ENCODE measurements around the gene PIP4K2C.
"Not testable (repeated sequence)": the region's sequence is repeated elsewhere in the genome, so short reads cannot be mapped to it uniquely, and the experiment has no call there.

The PIP4K2C gene

GRCh38 chr12:57616383-57617101, 25.6 kb downstream of the PIP4K2C start:
- Histone ChIP-seq H3K27me3 (ENCODE audit: insufficient read depth, poor library complexity, severe bottlenecking) (peaks cover 28% of the 10 kb centered on the region), H3K27ac (ENCODE audit: poor library complexity, severe bottlenecking) (no peak overlapping the region), H3K4me1 (ENCODE audit: insufficient read depth, poor library complexity, severe bottlenecking) (no peaks in the 10 kb centered on the region), H3K9me3 (ENCODE audit: severe bottlenecking) (no peaks in the 10 kb centered on the region), H3K4me3 (ENCODE audit: severe bottlenecking) (no peak overlapping the region), H3K36me3 (ENCODE audit: low read depth) (no peaks in the 10 kb centered on the region)
- no peak for TF ChIP-seq CTCF (IDR thresholded peaks at IDR 0.05; ENCODE audit: poor library complexity, severe bottlenecking)
- DNase-seq (ENCODE audit: low spot score), result peak; percentile 52
- 0 out of 3 replicates have a peak, but pooled peaks have one; percentile 8 for ATAC-seq (ENCODE audit: low read depth)

GRCh38 chr12:57617942-57618341, 26.9 kb downstream of the PIP4K2C start:
- Histone ChIP-seq H3K27ac (ENCODE audit: poor library complexity, severe bottlenecking) (no peak overlapping the region), H3K36me3 (ENCODE audit: low read depth) (no peaks in the 10 kb centered on the region), H3K27me3 (ENCODE audit: insufficient read depth, poor library complexity, severe bottlenecking) (peaks cover 40% of the 10 kb centered on the region), H3K4me1 (ENCODE audit: insufficient read depth, poor library complexity, severe bottlenecking) (no peaks in the 10 kb centered on the region), H3K4me3 (ENCODE audit: severe bottlenecking) (no peak overlapping the region), H3K9me3 (ENCODE audit: severe bottlenecking) (no peaks in the 10 kb centered on the region)
- ATAC-seq (ENCODE audit: low read depth) (no peak), DNase-seq (ENCODE audit: low spot score) (no peak)
- no peak for TF ChIP-seq CTCF (IDR thresholded peaks at IDR 0.05; ENCODE audit: poor library complexity, severe bottlenecking)

GRCh38 chr12:57618431-57618830, 27.4 kb downstream of the PIP4K2C start:
- not testable (repeated sequence) for H3K27ac ChIP-seq (ENCODE audit: poor library complexity, severe bottlenecking); ATAC-seq (ENCODE audit: low read depth); H3K4me3 ChIP-seq (ENCODE audit: severe bottlenecking); H3K9me3 ChIP-seq (ENCODE audit: severe bottlenecking); H3K4me1 ChIP-seq (ENCODE audit: insufficient read depth, poor library complexity, severe bottlenecking); H3K36me3 ChIP-seq (ENCODE audit: low read depth); DNase-seq (ENCODE audit: low spot score)
- H3K27me3 ChIP-seq (ENCODE audit: insufficient read depth, poor library complexity, severe bottlenecking), result peaks cover 44% of the 10 kb centered on the region

- Histone ChIP-seq H3K4me3 (ENCODE audit: severe bottlenecking) (no peak overlapping the region), H3K27ac (ENCODE audit: poor library complexity, severe bottlenecking) (no peak overlapping the region), H3K4me1 (ENCODE audit: insufficient read depth, poor library complexity, severe bottlenecking) (no peaks in the 10 kb centered on the region), H3K36me3 (ENCODE audit: low read depth) (no peaks in the 10 kb centered on the region), H3K27me3 (ENCODE audit: insufficient read depth, poor library complexity, severe bottlenecking) (peaks cover 44% of the 10 kb centered on the region), H3K9me3 (ENCODE audit: severe bottlenecking) (no peaks in the 10 kb centered on the region)
- ATAC-seq (ENCODE audit: low read depth), result no peak
- DNase-seq (ENCODE audit: low spot score), result no peak
- no peak for TF ChIP-seq CTCF (IDR thresholded peaks at IDR 0.05; ENCODE audit: poor library complexity, severe bottlenecking)
Observed at GRCh38 chr12:57618966-57619433, 28.0 kb downstream of the PIP4K2C start.

GRCh38 chr12:57619434-57620244, 28.6 kb downstream of the PIP4K2C start:
- H3K9me3 ChIP-seq (ENCODE audit: severe bottlenecking), result no peaks in the 10 kb centered on the region
- H3K27ac ChIP-seq (ENCODE audit: poor library complexity, severe bottlenecking), result no peak overlapping the region
- peaks cover 44% of the 10 kb centered on the region for H3K27me3 ChIP-seq (ENCODE audit: insufficient read depth, poor library complexity, severe bottlenecking)
- H3K36me3 ChIP-seq (ENCODE audit: low read depth), result no peaks in the 10 kb centered on the region
- 0 out of 3 replicates have a peak, but pooled peaks have one; percentile 7 for ATAC-seq (ENCODE audit: low read depth)
- TF ChIP-seq CTCF (IDR thresholded peaks at IDR 0.05; ENCODE audit: poor library complexity, severe bottlenecking), result no peak
- H3K4me3 ChIP-seq (ENCODE audit: severe bottlenecking), result no peak overlapping the region
- peak; percentile 58 for DNase-seq (ENCODE audit: low spot score)
- H3K4me1 ChIP-seq (ENCODE audit: insufficient read depth, poor library complexity, severe bottlenecking), result no peaks in the 10 kb centered on the region
